ENCODE data around the gene NKX1-1.

Gene NKX1-1

GRCh38 chr4:1370321-1371124 lies 35.7 kb downstream of the NKX1-1 start:
- no peak for DNase-seq

- DNase-seq, result no peak
Observed at GRCh38 chr4:1369479-1370079, 36.7 kb downstream of the NKX1-1 start.

- DNase-seq, result no peak
Observed at GRCh38 chr4:1369091-1369450, 37.2 kb downstream of the NKX1-1 start.

GRCh38 chr4:1368421-1369090 lies 37.7 kb downstream of the NKX1-1 start:
- no peak for DNase-seq

- DNase-seq, result no peak
Observed at GRCh38 chr4:1367936-1368289, 38.3 kb downstream of the NKX1-1 start.

- DNase-seq, result no peak
Observed at GRCh38 chr4:1367230-1367935, 38.9 kb downstream of the NKX1-1 start.

- DNase-seq, result no peak
Observed at GRCh38 chr4:1366371-1367229, 39.6 kb downstream of the NKX1-1 start.

GRCh38 chr4:1365271-1366178 lies 40.7 kb downstream of the NKX1-1 start:
- DNase-seq, result no peak

GRCh38 chr4:1364748-1365147 lies 41.5 kb downstream of the NKX1-1 start:
- DNase-seq, result no peak

- no peak for DNase-seq
Observed at GRCh38 chr4:1364217-1364616, 42.0 kb downstream of the NKX1-1 start.

- DNase-seq, result no peak
Observed at GRCh38 chr4:1363513-1363912, 42.7 kb downstream of the NKX1-1 start.

- no peak for DNase-seq
Observed at GRCh38 chr4:1362521-1362920, 43.7 kb downstream of the NKX1-1 start.

- no peak for DNase-seq
Observed at GRCh38 chr4:1362046-1362445, 44.2 kb downstream of the NKX1-1 start.

- DNase-seq, result no peak
Observed at GRCh38 chr4:1361431-1361830, 44.8 kb downstream of the NKX1-1 start.

GRCh38 chr4:1360423-1361283 lies 45.6 kb downstream of the NKX1-1 start:
- DNase-seq, result no peak

GRCh38 chr4:1359976-1360375 lies 46.3 kb downstream of the NKX1-1 start:
- DNase-seq, result no peak

- no peak for DNase-seq
Observed at GRCh38 chr4:1359144-1359501, 47.1 kb downstream of the NKX1-1 start.

- no peak for DNase-seq
Observed at GRCh38 chr4:1358421-1359143, 47.7 kb downstream of the NKX1-1 start.

- DNase-seq, result no peak
Observed at GRCh38 chr4:1357356-1358248, 48.6 kb downstream of the NKX1-1 start.

Data from HCEC 1CT (cell line).